Psoas muscle (tissue), 8 donors: ENCODE data around the gene ITGA1. TPM values are rescaled to one million over a fixed set of nuclear protein-coding genes. Genes with fewer than 3 reads are reported as not detected.
A peak's percentile ranks its signal among the peaks of the same experiment; 100 is the strongest.

Source experiments
- ATAC-seq, 4 donors: fragments of 200-7000 bp; cut with Tn5 transposase; one replicate each; pipeline ENCODE4 v1.9.1; 2020; ENCODE audit warnings: moderate library complexity in 3 of 4, mild to moderate bottlenecking in 2 of 4
- DNase-seq, 2 donors: peaks; one replicate each; pipeline ENCODE4 v3.0.0-alpha.2; 2020
- H3K27ac ChIP-seq: fragments of 200-600 bp; one replicate; pipeline ENCODE4 v1.8.0; 2022
- H3K27me3 ChIP-seq, 3 donors: fragments of 200-600 bp in 1 of 3; one replicate each; pipeline versions ENCODE4 v1.6.1 to v1.8.0; 2013 to 2022; ENCODE audit warnings: low read length in 2 of 3, mild to moderate bottlenecking in 2 of 3, moderate library complexity in 1 of 3; ENCODE audit not compliant: insufficient read depth in 3 of 3
- H3K36me3 ChIP-seq, 2 donors: fragments of 200-600 bp in 1 of 2; one replicate each; pipeline versions ENCODE4 v1.6.1 to v1.8.0; 2013 to 2022; ENCODE audit warnings: low read depth in 1 of 2, mild to moderate bottlenecking in 1 of 2, moderate library complexity in 1 of 2; ENCODE audit not compliant: insufficient read depth in 1 of 2
- H3K4me1 ChIP-seq: fragments of 200-600 bp; one replicate; pipeline ENCODE4 v1.8.0; 2022
- H3K4me3 ChIP-seq: fragments of 200-600 bp; one replicate; pipeline ENCODE4 v1.8.0; 2022; ENCODE audit warnings: mild to moderate bottlenecking
- H3K9me3 ChIP-seq: fragments of 200-600 bp; one replicate; pipeline ENCODE4 v1.8.0; 2022
- WGBS, 3 donors: extraction: QIAGEN DNeasy Blood & Tissue Kit; methylation state at CpG; one replicate each; pipeline versions ENCODE4 v1.1.6 to v1.1.7; 2013; 5-methylcytosine and 5-hydroxymethylcytosine counted together
- intact Hi-C, 2 donors: fragments of 100-400 bp; cut with DNase I; formaldehyde crosslinking; loops; one replicate each; pipeline versions ENCODE4 v1.11.0 to v1.14.2; 2022
- polyA plus RNA-seq, 3 donors: library from polyadenylated mRNA; stranded (reverse); fragments of 200-250 nt; gene quantifications; one replicate each; pipeline ENCODE4 v1.2.3, GENCODE V29; 2013
- total RNA-seq, 4 donors: library from RNA; stranded (reverse); fragmentation: NEBNext Ultra II Directional in 2 of 4; extraction: Animal tissue kit (Norgen Biotek cat#: 25700) in 2 of 4; gene quantifications; one replicate each; pipeline versions ENCODE4 v1.2.1 to v1.2.4, GENCODE V29; 2021 to 2023
- TF ChIP-seq, protein P1 (sequence below): fragments of 200-600 bp; IDR thresholded peaks from one replicate; pipeline ENCODE4 v1.8.0; 2022; ENCODE audit warnings: antibody characterized with exemption
- donor health status: healthy with polysubstance abuse.
- donor health status: DM: no; HTN: no; CAD: no; lungs with moderate emphysema.
- donor health status: Bipolar disorder and iron deficiency.
- donor health status: healthy.
- donor health status: DM: yes; HTN: yes; CAD: no.
- donor health status: DM: no; HTN: no; CAD: no.
- donor health status: DM: no; HTN: no; CAD: no.
- donor health status: DM: yes; HTN: yes; CAD: no.

The ITGA1 gene
- total and polyA plus RNA-seq, 7 donors, result 3.4 to 29.3 (median 13.0) TPM

DNA sequence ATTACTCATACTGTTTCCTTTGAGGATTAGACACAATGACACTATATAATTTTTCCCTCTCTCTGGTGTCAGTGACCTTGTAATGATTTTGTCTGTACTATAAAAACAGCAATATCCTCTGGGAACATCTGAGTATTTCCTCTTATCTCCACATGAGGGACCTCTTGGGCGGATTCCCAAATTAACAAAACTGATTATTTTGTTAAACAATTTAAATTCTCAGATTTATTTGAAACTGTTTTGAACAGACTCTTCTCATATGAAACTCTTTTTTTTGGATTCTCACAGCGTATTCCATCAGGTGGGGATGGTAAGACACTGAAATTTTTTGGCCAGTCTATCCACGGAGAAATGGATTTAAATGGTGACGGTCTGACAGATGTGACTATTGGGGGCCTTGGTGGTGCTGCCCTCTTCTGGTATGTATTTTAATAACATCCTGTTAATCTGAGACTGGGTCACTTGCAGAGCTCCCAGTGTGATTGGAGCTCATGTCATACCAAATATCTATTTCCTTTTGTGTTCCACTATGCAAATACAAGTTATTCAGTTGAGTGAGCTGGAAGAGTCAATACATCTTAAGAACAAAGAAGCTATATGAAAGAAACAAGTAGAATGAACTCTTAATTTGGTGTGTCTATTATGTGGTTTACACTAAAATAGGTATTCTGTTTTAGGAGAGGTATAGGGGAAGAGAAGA is 127.6 kb downstream of the ITGA1 start:
- peak; percentile 79 to 96 (median 89) for ATAC-seq
- Histone ChIP-seq H3K36me3 (no peaks in the 10 kb centered on the region), H3K9me3 (no peaks in the 10 kb centered on the region), H3K4me1 (no peaks in the 10 kb centered on the region), H3K4me3 (peak overlapping the region; percentile 47), H3K27ac (no peak overlapping the region), H3K27me3 (no peaks in the 10 kb centered on the region)
- intact Hi-C loops, result loop anchor here (1.0 to 10.0 kb wide), 3 partner anchors 123 to 251 kb away; partner anchors contain the start of genes ITGA1 (in 1 of the 2) and PELO (in 1 of the 2)
- DNase-seq, result no peak
- TF ChIP-seq, protein P1, sequence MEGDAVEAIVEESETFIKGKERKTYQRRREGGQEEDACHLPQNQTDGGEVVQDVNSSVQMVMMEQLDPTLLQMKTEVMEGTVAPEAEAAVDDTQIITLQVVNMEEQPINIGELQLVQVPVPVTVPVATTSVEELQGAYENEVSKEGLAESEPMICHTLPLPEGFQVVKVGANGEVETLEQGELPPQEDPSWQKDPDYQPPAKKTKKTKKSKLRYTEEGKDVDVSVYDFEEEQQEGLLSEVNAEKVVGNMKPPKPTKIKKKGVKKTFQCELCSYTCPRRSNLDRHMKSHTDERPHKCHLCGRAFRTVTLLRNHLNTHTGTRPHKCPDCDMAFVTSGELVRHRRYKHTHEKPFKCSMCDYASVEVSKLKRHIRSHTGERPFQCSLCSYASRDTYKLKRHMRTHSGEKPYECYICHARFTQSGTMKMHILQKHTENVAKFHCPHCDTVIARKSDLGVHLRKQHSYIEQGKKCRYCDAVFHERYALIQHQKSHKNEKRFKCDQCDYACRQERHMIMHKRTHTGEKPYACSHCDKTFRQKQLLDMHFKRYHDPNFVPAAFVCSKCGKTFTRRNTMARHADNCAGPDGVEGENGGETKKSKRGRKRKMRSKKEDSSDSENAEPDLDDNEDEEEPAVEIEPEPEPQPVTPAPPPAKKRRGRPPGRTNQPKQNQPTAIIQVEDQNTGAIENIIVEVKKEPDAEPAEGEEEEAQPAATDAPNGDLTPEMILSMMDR, result peak; percentile 79
- 6 to 13% (median 6%) methylated on average over 4 of the region's 4 CpGs for WGBS, 3 donors

DNA sequence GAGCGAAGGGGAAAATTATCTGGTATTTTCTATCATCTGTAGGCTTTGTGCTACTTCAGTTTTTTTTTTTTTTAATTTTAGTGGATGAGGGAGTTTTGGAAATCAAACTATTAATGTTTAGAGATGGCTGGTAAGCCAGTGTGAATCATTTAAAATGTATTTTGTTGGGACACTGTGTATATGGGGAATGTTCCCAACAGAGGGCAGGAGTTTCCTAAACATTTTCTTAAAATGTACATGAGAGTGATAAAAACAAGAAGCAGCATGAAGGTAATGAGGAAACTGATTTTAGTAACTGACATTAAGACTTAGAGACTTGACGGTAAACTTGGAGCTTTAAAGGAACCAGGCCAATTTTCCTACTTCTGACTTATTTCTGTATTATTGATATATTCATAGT is 133.2 kb downstream of the ITGA1 start:
- TF ChIP-seq, protein P1, result no peak
- Histone ChIP-seq H3K4me3 (no peak overlapping the region), H3K9me3 (no peaks in the 10 kb centered on the region), H3K27me3 (no peaks in the 10 kb centered on the region), H3K4me1 (no peaks in the 10 kb centered on the region), H3K27ac (no peak overlapping the region), H3K36me3 (peaks cover 0 to 4% of the 10 kb centered on the region in 2 donors)
- WGBS, 3 donors, result 85 to 95% (median 86%) methylated on average over 2 of the region's 2 CpGs
- intact Hi-C loops, result loop anchor here in 1 of 2 donors (5.0 kb wide), 1 partner anchor 229 kb away; no protein-coding TSS in a partner anchor
- ATAC-seq, result no peak
- DNase-seq, result no peak

DNA sequence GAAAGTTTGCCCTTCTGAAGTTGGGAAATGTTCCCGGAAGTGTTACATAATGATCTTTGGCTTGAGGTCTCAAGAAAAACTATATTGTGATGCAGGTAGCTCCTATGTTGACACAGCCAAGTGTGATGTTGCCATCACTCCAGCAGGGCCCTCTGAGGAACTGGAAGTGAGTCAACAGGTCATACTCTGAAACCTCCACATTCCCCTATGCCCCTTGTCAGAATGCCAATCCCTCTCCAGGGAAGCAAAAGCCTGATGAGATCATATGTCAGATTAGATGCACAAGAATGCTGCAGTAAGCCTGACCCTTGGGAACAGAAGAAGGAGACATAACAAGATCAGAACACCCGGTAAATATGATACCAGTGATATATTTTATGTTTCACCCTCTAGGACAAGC is 134.7 kb downstream of the ITGA1 start:
- peaks cover 0 to 4% of the 10 kb centered on the region in 2 donors for H3K36me3 ChIP-seq
- no peak overlapping the region for H3K27ac ChIP-seq
- no peaks in the 10 kb centered on the region for H3K9me3 ChIP-seq
- DNase-seq, result no peak
- H3K27me3 ChIP-seq, result no peaks in the 10 kb centered on the region
- TF ChIP-seq, protein P1, result no peak
- intact Hi-C loops, result loop anchor here in 1 of 2 donors (5.0 kb wide), 1 partner anchor 230 kb away; no protein-coding TSS in a partner anchor
- no peak overlapping the region for H3K4me3 ChIP-seq
- no peak for ATAC-seq
- H3K4me1 ChIP-seq, result no peaks in the 10 kb centered on the region
- WGBS, 3 donors, result 38 to 46% (median 45%) methylated on average over 2 of the region's 2 CpGs

DNA sequence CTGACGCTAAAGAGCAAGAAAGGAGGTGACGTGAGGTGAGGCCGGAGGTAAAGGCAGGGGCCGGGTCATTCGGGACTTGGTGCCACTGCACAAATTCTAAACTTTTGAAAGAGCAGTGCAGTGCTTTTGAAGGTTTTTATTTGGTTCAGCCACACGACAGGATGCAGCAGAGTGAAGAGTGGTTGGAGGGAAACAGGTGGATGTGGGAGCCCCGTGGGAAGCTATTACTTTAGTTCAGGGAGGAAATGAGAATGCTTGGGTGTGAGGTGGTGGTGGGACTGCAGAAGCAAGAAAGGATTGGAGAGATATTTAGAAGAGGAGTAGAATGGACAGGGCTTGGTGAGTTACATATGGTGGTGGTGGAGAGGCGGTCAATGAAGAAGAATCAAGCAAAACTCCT is 136.7 kb downstream of the ITGA1 start:
- Histone ChIP-seq H3K9me3 (no peaks in the 10 kb centered on the region), H3K4me3 (no peak overlapping the region), H3K36me3 (peaks cover 0 to 5% of the 10 kb centered on the region in 2 donors), H3K4me1 (no peaks in the 10 kb centered on the region), H3K27me3 (no peaks in the 10 kb centered on the region), H3K27ac (no peak overlapping the region)
- 71 to 79% (median 79%) methylated on average over 8 of the region's 8 CpGs for WGBS, 3 donors
- intact Hi-C loops, result loop anchor here in 1 of 2 donors (5.0 kb wide), 1 partner anchor 232 kb away; no protein-coding TSS in a partner anchor
- TF ChIP-seq, protein P1, result no peak
- DNase-seq (no peak), ATAC-seq (no peak)
